Measurements from ENCODE around the gene CD99.

DNA sequence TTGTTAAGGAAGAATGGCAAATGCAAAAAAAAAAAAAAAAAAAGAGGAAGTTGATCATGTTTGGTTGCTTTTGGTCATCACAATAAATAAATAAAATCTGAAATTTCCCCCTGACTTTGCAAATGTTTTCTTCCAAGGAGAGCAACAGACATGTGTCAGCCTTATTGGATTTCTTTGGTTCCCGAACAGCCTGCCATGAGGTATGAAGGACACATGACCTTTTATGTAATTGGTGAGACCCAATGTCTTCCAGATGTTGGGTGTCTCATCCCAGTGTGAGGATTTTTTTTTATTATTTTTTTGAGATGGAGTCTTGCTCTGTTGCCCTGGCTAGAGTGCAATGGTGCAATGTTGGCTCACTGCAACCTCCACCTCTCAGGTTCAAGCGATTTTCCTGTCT is 24.6 kb upstream of the CD99 start:
- no peak for TF ChIP-seq MYNN (tag by site-specific recombination; IDR thresholded peaks at IDR 0.05; ENCODE audit: borderline replicate concordance)
- TF ChIP-seq ZNF175 (tag by site-specific recombination; IDR thresholded peaks at IDR 0.05) = no peak
- TF ChIP-seq ZNF514 (tag by site-specific recombination; IDR thresholded peaks at IDR 0.05) = no peak
